PFSK-1 (cell line): ENCODE measurements around the gene HIC1.

Experiments
- FOXP2 ChIP-seq: optimal IDR thresholded peaks from 2 replicates; pipeline ENCODE3; 2011; ENCODE audit warnings: borderline replicate concordance, control low read depth, inconsistent platforms; ENCODE audit not compliant: insufficient read depth; ENCODE audit errors: extremely low read length, extremely low read depth
- POLR2AphosphoS5 ChIP-seq: IDR thresholded peaks from 2 replicates; pipeline ENCODE4 v1.6.1; 2012; ENCODE audit warnings: low read depth, mild to moderate bottlenecking, control low read depth, low read length, moderate library complexity
- SIN3A ChIP-seq: IDR thresholded peaks from 2 replicates; pipeline ENCODE4 v1.6.1; 2012; ENCODE audit warnings: mild to moderate bottlenecking, low read length, moderate library complexity, borderline replicate concordance; ENCODE audit not compliant: insufficient read depth
- TF ChIP-seq, protein P1 (sequence below), 2 experiments: IDR thresholded peaks; 2 replicates each; pipeline versions ENCODE4 v1.6.1 to v1.8.0; 2011 to 2012; ENCODE audit warnings: low read depth in 2 of 2, low read length in 2 of 2, control low read depth in 1 of 2, inconsistent platforms in 1 of 2, mild to moderate bottlenecking in 1 of 2, moderate library complexity in 1 of 2; ENCODE audit not compliant: insufficient read depth in 1 of 2

DNA sequence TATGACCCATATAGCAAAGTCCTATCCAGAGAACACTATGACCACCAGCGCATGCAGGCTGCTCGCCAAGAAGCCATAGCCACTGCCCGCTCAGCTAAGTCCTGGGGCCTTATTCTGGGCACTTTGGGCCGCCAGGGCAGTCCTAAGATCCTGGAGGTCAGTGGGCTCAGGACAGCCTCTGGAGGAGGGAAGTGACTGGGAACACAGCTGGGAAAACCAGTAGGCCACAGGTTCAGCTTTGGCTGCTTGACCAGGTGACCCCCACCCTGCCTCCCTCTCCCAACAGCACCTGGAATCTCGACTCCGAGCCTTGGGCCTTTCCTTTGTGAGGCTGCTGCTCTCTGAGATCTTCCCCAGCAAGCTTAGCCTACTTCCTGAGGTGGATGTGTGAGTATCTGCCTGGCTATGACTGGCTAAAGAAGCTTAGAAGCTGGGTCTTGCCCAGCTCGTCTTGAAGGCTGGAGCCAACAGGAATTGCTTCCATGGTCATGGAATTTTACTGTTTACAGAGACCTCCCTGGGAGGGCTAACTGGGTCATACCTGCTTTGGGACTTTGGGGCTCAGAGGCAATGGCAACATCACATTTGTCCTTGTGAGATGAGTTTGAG lies 14.6 kb upstream of the HIC1 start:
- TF ChIP-seq POLR2AphosphoS5 (no peak), SIN3A (no peak), FOXP2 (no peak)
- TF ChIP-seq, protein P1, sequence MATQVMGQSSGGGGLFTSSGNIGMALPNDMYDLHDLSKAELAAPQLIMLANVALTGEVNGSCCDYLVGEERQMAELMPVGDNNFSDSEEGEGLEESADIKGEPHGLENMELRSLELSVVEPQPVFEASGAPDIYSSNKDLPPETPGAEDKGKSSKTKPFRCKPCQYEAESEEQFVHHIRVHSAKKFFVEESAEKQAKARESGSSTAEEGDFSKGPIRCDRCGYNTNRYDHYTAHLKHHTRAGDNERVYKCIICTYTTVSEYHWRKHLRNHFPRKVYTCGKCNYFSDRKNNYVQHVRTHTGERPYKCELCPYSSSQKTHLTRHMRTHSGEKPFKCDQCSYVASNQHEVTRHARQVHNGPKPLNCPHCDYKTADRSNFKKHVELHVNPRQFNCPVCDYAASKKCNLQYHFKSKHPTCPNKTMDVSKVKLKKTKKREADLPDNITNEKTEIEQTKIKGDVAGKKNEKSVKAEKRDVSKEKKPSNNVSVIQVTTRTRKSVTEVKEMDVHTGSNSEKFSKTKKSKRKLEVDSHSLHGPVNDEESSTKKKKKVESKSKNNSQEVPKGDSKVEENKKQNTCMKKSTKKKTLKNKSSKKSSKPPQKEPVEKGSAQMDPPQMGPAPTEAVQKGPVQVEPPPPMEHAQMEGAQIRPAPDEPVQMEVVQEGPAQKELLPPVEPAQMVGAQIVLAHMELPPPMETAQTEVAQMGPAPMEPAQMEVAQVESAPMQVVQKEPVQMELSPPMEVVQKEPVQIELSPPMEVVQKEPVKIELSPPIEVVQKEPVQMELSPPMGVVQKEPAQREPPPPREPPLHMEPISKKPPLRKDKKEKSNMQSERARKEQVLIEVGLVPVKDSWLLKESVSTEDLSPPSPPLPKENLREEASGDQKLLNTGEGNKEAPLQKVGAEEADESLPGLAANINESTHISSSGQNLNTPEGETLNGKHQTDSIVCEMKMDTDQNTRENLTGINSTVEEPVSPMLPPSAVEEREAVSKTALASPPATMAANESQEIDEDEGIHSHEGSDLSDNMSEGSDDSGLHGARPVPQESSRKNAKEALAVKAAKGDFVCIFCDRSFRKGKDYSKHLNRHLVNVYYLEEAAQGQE (IDR thresholded peaks at IDR 0.05; ENCODE audit: insufficient read depth in 1 of 2, low read depth in 2 of 2, low read length in 2 of 2): no peak
